ENCODE results near the gene EFNA4. TPM values are rescaled to one million over a fixed set of nuclear protein-coding genes. Genes with fewer than 3 reads are reported as not detected.

EFNA4 gene
- total RNA-seq, 1 donor from 2014 or later, result 15.1 TPM

- no peak for DNase-seq (ENCODE audit: low read depth in 2 of 2)
Observed at GRCh38 chr1:155033524-155033923, 30.0 kb upstream of the EFNA4 start, which contains the start of the genes DCST1 and DCST2. Gene DCST1, plus strand, starts transcription at chr1:155033824. Its CDS starts 213 bp downstream, at chr1:155034037. Gene DCST2, minus strand, starts transcription at chr1:155033781. Its CDS starts 80 bp downstream, at chr1:155033701.

- no peak for DNase-seq (ENCODE audit: low read depth in 2 of 2)
Observed at GRCh38 chr1:155034318-155035208, 29.0 kb upstream of the EFNA4 start.

- no peak for DNase-seq (ENCODE audit: low read depth in 2 of 2)
Observed at GRCh38 chr1:155035936-155036335, 27.6 kb upstream of the EFNA4 start.

GRCh38 chr1:155037043-155037442, 26.5 kb upstream of the EFNA4 start:
- no peak for DNase-seq (ENCODE audit: low read depth in 2 of 2)

- no peak for DNase-seq (ENCODE audit: low read depth in 2 of 2)
Observed at GRCh38 chr1:155037851-155038441, 25.6 kb upstream of the EFNA4 start.

- DNase-seq (ENCODE audit: low read depth in 2 of 2), result peak in 1 of 2 donors; percentile 39
Observed at GRCh38 chr1:155038602-155039307, 24.8 kb upstream of the EFNA4 start.

- DNase-seq (ENCODE audit: low read depth in 2 of 2), result no peak
Observed at GRCh38 chr1:155039308-155039669, 24.3 kb upstream of the EFNA4 start.

- no peak for DNase-seq (ENCODE audit: low read depth in 2 of 2)
Observed at GRCh38 chr1:155040358-155041093, 23.0 kb upstream of the EFNA4 start.

GRCh38 chr1:155042789-155043188, 20.8 kb upstream of the EFNA4 start:
- no peak for DNase-seq (ENCODE audit: low read depth in 2 of 2)

- no peak for DNase-seq (ENCODE audit: low read depth in 2 of 2)
Observed at GRCh38 chr1:155043301-155043702, 20.2 kb upstream of the EFNA4 start.

- no peak for DNase-seq (ENCODE audit: low read depth in 2 of 2)
Observed at GRCh38 chr1:155043793-155044192, 19.7 kb upstream of the EFNA4 start.

- no peak for DNase-seq (ENCODE audit: low read depth in 2 of 2)
Observed at GRCh38 chr1:155044365-155044764, 19.2 kb upstream of the EFNA4 start.

- peak; percentile 80 to 85 for DNase-seq (ENCODE audit: low read depth in 2 of 2)
Observed at GRCh38 chr1:155044812-155045657, 18.5 kb upstream of the EFNA4 start.

- DNase-seq (ENCODE audit: low read depth in 2 of 2), result no peak
Observed at GRCh38 chr1:155048449-155049334, 14.8 kb upstream of the EFNA4 start.

GRCh38 chr1:155049651-155050559, 13.6 kb upstream of the EFNA4 start:
- no peak for DNase-seq (ENCODE audit: low read depth in 2 of 2)

GRCh38 chr1:155050560-155051341, 12.8 kb upstream of the EFNA4 start, which contains the start of gene ADAM15:
Gene ADAM15, plus strand, starts transcription at chr1:155051316. Its CDS starts 71 bp downstream, at chr1:155051387.
- peak; percentile 79 to 87 for DNase-seq (ENCODE audit: low read depth in 2 of 2)

GRCh38 chr1:155051342-155051776, 12.2 kb upstream of the EFNA4 start:
- no peak for DNase-seq (ENCODE audit: low read depth in 2 of 2)

Measured in lung microvascular endothelial cell (primary cell).